C4-2B (cell line): ENCODE data around the gene COG1.

ENCODE experiments used
- CTCF ChIP-seq: fragments of 450-650 bp; conservative IDR thresholded peaks from 2 replicates; pipeline ENCODE4 v1.5.1; 2017; ENCODE audit warnings: mild to moderate bottlenecking
- ZFX ChIP-seq: fragments of 450-650 bp; IDR thresholded peaks from 2 replicates; pipeline ENCODE4 v1.6.1; 2017

- TF ChIP-seq CTCF (no peak), ZFX (no peak)
These were observed 55.7 kb downstream of the COG1 start for GRCh38 chr17:73248532-73248931.
